GM06990 (cell line): ENCODE data around the gene SLIRP.

Experiments used
- DNase-seq: peaks from one replicate; pipeline ENCODE4 v3.0.0-alpha.2; 2011; ENCODE audit not compliant: insufficient read length; ENCODE audit errors: extremely low read depth
- H3K27me3 ChIP-seq: replicated peaks from 2 replicates; pipeline ENCODE4 v1.6.0; 2011; ENCODE audit warnings: low read length; ENCODE audit not compliant: control insufficient read depth, insufficient read depth
- H3K36me3 ChIP-seq: 2 replicates; pipeline ENCODE4 v1.5.1; 2011; ENCODE audit warnings: low read length; ENCODE audit not compliant: control insufficient read depth, insufficient read depth
- H3K4me3 ChIP-seq: replicated peaks from 2 replicates; pipeline ENCODE4 v1.5.1; 2011; ENCODE audit warnings: low read depth, mild to moderate bottlenecking, control low read depth, low read length
- TF ChIP-seq, protein P1 (sequence below): IDR thresholded peaks from 2 replicates; pipeline ENCODE4 v1.5.1; 2011; ENCODE audit warnings: low read length, control low read depth, mild to moderate bottlenecking, inconsistent platforms; ENCODE audit not compliant: insufficient read depth, poor library complexity, severe bottlenecking

Gene SLIRP

GRCh38 chr14:77673193-77673592 is 34.7 kb upstream of the SLIRP start:
- no peak overlapping the region for H3K4me3 ChIP-seq
- DNase-seq, result no peak
- TF ChIP-seq, protein P1, sequence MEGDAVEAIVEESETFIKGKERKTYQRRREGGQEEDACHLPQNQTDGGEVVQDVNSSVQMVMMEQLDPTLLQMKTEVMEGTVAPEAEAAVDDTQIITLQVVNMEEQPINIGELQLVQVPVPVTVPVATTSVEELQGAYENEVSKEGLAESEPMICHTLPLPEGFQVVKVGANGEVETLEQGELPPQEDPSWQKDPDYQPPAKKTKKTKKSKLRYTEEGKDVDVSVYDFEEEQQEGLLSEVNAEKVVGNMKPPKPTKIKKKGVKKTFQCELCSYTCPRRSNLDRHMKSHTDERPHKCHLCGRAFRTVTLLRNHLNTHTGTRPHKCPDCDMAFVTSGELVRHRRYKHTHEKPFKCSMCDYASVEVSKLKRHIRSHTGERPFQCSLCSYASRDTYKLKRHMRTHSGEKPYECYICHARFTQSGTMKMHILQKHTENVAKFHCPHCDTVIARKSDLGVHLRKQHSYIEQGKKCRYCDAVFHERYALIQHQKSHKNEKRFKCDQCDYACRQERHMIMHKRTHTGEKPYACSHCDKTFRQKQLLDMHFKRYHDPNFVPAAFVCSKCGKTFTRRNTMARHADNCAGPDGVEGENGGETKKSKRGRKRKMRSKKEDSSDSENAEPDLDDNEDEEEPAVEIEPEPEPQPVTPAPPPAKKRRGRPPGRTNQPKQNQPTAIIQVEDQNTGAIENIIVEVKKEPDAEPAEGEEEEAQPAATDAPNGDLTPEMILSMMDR, result no peak
- peaks cover 9% of the 10 kb centered on the region for H3K36me3 ChIP-seq
- H3K27me3 ChIP-seq, result no peaks in the 10 kb centered on the region

- TF ChIP-seq, protein P1, result no peak
- H3K4me3 ChIP-seq, result no peak overlapping the region
- DNase-seq, result no peak
- H3K36me3 ChIP-seq, result peaks cover 9% of the 10 kb centered on the region
- no peaks in the 10 kb centered on the region for H3K27me3 ChIP-seq
Measured at GRCh38 chr14:77674931-77675330, 33.0 kb upstream of the SLIRP start.

DNA sequence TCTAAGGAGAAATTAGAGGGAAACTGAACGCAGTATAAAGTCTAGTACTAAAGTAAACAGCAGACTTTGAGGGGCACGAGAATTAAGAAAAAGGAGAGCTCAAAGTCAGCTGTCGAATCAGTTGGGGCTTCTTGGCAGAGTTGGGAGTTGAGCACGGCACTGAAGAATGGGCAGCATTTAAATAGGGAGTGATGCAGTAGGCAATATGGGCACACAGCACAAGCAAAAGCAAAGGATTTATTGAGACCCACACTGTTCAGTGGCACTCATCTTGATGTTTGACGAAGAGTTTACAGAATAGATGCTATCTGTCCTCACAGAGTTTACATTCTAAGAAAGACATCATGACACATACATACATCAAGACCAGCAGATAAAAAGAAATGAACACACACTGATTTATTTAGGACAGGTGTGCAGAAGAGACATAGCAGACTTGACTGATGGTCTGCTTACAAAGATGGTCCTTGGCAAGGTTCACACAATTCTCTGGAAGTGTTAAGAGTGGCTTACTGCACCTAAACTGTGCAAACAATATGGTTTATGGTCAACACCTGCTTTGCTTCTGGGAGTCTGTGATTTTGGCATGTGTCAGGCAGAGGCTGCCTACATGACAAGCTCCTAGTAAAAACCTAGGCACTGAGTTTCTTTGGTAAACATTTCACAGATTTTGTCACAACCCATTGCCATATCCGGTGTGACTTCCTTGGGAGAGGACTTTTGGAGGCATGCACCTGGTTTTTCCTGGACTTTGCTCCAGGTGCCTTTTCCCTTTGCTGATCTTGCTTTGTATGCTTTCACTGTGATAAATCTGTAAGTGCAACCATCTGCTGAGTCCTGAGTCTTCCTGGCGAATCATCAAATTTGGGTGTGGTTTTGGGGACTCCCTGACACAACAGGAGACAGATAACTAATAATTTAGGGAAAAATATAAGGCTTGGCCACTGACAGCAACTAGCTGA is 26.4 kb upstream of the SLIRP start:
- DNase-seq, result no peak
- TF ChIP-seq, protein P1, result no peak
- Histone ChIP-seq H3K4me3 (no peak overlapping the region), H3K27me3 (no peaks in the 10 kb centered on the region), H3K36me3 (peaks cover 3% of the 10 kb centered on the region; the same call in 1 of the 2 replicates)

GRCh38 chr14:77682158-77682553 is 25.7 kb upstream of the SLIRP start:
- TF ChIP-seq, protein P1, result no peak
- DNase-seq, result no peak
- Histone ChIP-seq H3K36me3 (peaks cover 3% of the 10 kb centered on the region; the same call in 1 of the 2 replicates), H3K27me3 (no peaks in the 10 kb centered on the region), H3K4me3 (no peak overlapping the region)

DNA sequence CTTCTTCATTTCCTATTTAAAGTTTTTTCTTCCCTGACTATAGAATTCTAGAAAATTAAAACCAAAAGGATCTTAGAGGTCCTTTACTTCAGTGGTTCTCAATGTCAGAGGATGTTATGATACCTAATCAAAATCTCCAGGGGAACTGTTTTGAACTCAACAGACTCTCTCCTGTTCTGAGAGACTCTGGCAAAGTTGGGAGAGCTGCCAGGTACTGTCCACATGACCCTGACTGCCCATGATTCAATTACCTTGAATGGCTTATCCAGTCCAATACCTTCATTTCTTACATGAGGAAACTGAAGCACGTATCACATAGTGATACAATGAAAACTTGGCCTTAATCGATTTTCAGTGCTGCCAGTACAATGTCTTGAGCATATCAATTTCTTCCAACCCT is 16.6 kb upstream of the SLIRP start:
- H3K4me3 ChIP-seq, result no peak overlapping the region
- DNase-seq, result no peak
- H3K27me3 ChIP-seq, result no peaks in the 10 kb centered on the region
- peaks cover under 1% of the 10 kb centered on the region for H3K36me3 ChIP-seq
- TF ChIP-seq, protein P1, result no peak
